NT2/D1 (cell line): ENCODE measurements around the gene CYTIP.
A peak's percentile ranks its signal among the peaks of the same experiment; 100 is the strongest.

Experiments
- DNase-seq: peaks from one replicate; pipeline ENCODE4 v3.0.0-alpha.2; 2011; ENCODE audit warnings: low read depth, low spot score
- H3K27me3 ChIP-seq: 2 replicates; pipeline ENCODE4 v1.6.0; 2011; ENCODE audit warnings: mild to moderate bottlenecking; ENCODE audit not compliant: insufficient read length, insufficient read depth
- H3K36me3 ChIP-seq: 2 replicates; pipeline ENCODE4 v1.6.1; 2011; ENCODE audit warnings: mild to moderate bottlenecking, low read length, mixed read lengths; ENCODE audit not compliant: insufficient read depth, insufficient read length
- H3K4me1 ChIP-seq: 2 replicates; pipeline ENCODE4 v1.5.1; 2011; ENCODE audit not compliant: insufficient read depth, insufficient read length
- H3K4me3 ChIP-seq: 2 replicates; pipeline ENCODE4 v1.5.1; 2011; ENCODE audit warnings: low read depth; ENCODE audit not compliant: insufficient read length
- H3K9ac ChIP-seq: 2 replicates; pipeline ENCODE4 v1.6.0; 2011; ENCODE audit warnings: low read depth; ENCODE audit not compliant: insufficient read length
- H3K9me3 ChIP-seq: 2 replicates; pipeline ENCODE4 v1.5.1; 2011; ENCODE audit warnings: mild to moderate bottlenecking, low read length; ENCODE audit not compliant: insufficient read depth
- SUZ12 ChIP-seq: IDR thresholded peaks from 2 replicates; pipeline ENCODE4 v1.6.1; 2011; ENCODE audit not compliant: insufficient read length, insufficient read depth; ENCODE audit errors: extremely low read depth
- YY1 ChIP-seq: IDR thresholded peaks from 2 replicates; pipeline ENCODE4 v1.6.1; 2011; ENCODE audit not compliant: insufficient read length, insufficient read depth
- ZNF274 ChIP-seq: IDR thresholded peaks from 2 replicates; pipeline ENCODE4 v1.6.1; 2011; ENCODE audit warnings: mild to moderate bottlenecking, low read depth, low read length

Gene CYTIP

DNA sequence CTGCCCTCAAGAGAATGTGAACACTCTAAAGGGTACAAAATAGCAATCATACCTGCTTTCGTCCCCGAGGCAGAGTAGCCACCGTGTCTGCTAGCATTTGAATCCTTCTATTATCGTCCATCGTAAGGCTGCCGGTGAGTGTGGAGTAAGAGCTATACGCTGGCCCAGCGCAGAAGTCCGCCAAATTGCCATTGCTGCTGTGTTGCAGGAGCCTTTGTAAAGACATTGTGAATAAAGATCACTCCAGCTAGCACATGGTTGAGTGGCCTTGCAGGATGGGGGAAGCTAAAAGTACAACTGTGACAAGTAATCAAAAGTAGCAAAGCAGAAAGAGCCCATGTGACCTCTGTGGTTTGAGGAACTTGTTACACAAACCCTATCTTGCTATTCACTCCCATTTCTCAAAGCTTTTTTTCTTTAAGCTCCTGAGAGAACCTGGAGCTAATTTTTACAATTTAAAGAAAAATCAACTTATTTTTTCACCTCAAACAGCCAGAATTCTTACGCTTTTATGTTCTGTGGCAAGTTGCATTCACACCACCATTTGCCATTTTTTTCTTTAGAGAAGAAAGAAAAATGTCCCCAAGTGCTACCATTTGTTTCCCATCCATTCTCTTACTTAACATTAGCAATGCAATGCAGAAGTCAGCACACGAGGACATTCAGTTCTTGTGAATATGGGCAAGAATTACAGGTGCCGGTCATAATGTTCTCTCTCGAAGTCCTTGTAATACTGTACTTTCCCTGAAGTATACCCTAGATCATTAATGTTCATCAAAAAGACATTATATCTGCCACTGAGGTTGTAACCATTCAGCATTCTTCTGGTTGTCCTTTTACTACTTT, at the start of gene CYTIP:
CYTIP (minus strand) TSS at position 295 of the 846 bp plus-strand sequence; CDS start at position 226, 69 bp downstream.
- DNase-seq: no peak
- no peak for TF ChIP-seq ZNF274
- TF ChIP-seq SUZ12: no peak
- no peak for TF ChIP-seq YY1
- Histone ChIP-seq H3K4me3 (no peak within 1 kb of the TSS), H3K9ac (no peak within 1 kb of the TSS), H3K27me3 (no peaks in the 10 kb centered on the region), H3K4me1 (no peaks in the 10 kb centered on the region), H3K36me3 (no peaks in the 10 kb centered on the region), H3K9me3 (no peaks in the 10 kb centered on the region)

GRCh38 chr2:157492189-157492773, 48.4 kb upstream of the CYTIP start:
- Histone ChIP-seq H3K9ac (no peak overlapping the region), H3K9me3 (no peaks in the 10 kb centered on the region), H3K4me1 (no peaks in the 10 kb centered on the region), H3K36me3 (no peaks in the 10 kb centered on the region), H3K27me3 (no peaks in the 10 kb centered on the region), H3K4me3 (no peak overlapping the region)
- peak; percentile 63 for DNase-seq
- no peak for TF ChIP-seq YY1
- TF ChIP-seq ZNF274: no peak
- no peak for TF ChIP-seq SUZ12

DNA sequence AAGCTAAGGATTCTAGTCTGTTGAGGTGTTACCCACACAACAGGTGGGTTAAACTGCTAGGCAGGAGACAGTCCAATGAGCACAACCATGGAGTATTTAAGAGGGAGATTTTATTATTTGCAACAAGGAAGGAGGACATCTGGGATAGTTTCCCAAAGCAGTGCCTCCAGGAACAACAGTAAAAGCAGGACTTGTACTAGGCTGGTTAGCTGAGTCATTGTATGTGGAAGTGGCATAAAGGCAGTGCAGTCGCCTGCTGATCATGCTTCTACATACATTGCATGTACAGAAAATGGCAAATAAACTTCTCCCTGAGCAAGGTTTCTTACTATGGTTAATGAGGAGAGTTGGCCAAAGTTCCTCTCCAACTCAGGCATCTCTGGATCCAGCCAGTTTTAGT, 46.1 kb upstream of the CYTIP start:
- Histone ChIP-seq H3K36me3 (no peaks in the 10 kb centered on the region), H3K9ac (no peak overlapping the region), H3K4me1 (no peaks in the 10 kb centered on the region), H3K9me3 (no peaks in the 10 kb centered on the region), H3K27me3 (no peaks in the 10 kb centered on the region), H3K4me3 (no peak overlapping the region)
- DNase-seq: no peak
- TF ChIP-seq SUZ12 (no peak), YY1 (no peak), ZNF274 (no peak)

- no peaks in the 10 kb centered on the region for H3K27me3 ChIP-seq
- no peak overlapping the region for H3K9ac ChIP-seq
- no peaks in the 10 kb centered on the region for H3K9me3 ChIP-seq
- H3K4me1 ChIP-seq: no peaks in the 10 kb centered on the region
- no peaks in the 10 kb centered on the region for H3K36me3 ChIP-seq
- no peak for DNase-seq
- TF ChIP-seq SUZ12: no peak
- no peak for TF ChIP-seq YY1
- no peak for TF ChIP-seq ZNF274
- H3K4me3 ChIP-seq: no peak overlapping the region
These were observed 45.0 kb upstream of the CYTIP start for GRCh38 chr2:157488877-157489276.

DNA sequence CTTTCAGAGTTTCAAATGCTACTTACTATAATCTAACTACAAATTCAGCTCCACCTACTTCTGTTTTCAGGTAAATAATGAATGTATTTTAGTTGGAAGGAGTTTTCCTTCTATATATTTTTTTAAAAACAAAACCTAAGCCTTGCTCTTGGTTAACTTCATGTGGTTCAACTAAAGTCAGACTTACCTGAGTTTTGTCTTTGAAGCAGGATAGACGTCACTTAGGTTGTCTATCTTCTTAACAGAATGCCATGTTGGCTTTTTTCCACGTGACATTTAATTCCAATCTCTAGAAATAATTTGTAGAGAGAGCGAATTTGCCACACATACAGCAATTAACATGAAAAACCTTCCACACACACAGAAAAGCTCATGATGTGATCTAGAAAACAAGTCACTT, 43.9 kb upstream of the CYTIP start:
- DNase-seq: no peak
- no peaks in the 10 kb centered on the region for H3K27me3 ChIP-seq
- no peaks in the 10 kb centered on the region for H3K36me3 ChIP-seq
- H3K4me3 ChIP-seq: no peak overlapping the region
- H3K9ac ChIP-seq: no peak overlapping the region
- no peaks in the 10 kb centered on the region for H3K9me3 ChIP-seq
- H3K4me1 ChIP-seq: no peaks in the 10 kb centered on the region
- TF ChIP-seq SUZ12 (no peak), YY1 (no peak), ZNF274 (no peak)

- no peak for DNase-seq
- TF ChIP-seq ZNF274 (no peak), YY1 (no peak), SUZ12 (no peak)
- no peak overlapping the region for H3K9ac ChIP-seq
- H3K4me1 ChIP-seq: no peaks in the 10 kb centered on the region
- no peak overlapping the region for H3K4me3 ChIP-seq
- no peaks in the 10 kb centered on the region for H3K36me3 ChIP-seq
- H3K9me3 ChIP-seq: no peaks in the 10 kb centered on the region
- H3K27me3 ChIP-seq: no peaks in the 10 kb centered on the region
These were observed 43.4 kb upstream of the CYTIP start for GRCh38 chr2:157487271-157487610.

GRCh38 chr2:157486596-157487270, 42.8 kb upstream of the CYTIP start:
- no peaks in the 10 kb centered on the region for H3K4me1 ChIP-seq
- H3K9me3 ChIP-seq: no peaks in the 10 kb centered on the region
- H3K9ac ChIP-seq: no peak overlapping the region
- H3K36me3 ChIP-seq: no peaks in the 10 kb centered on the region
- TF ChIP-seq SUZ12 (no peak), ZNF274 (no peak), YY1 (no peak)
- H3K4me3 ChIP-seq: no peak overlapping the region
- H3K27me3 ChIP-seq: no peaks in the 10 kb centered on the region
- no peak for DNase-seq
